Trophoblast cell (in vitro differentiated cells and primary cell): ENCODE data around the gene KCNH4.

Source experiments
- DNase-seq, 2 donors: peaks; one replicate each; pipeline ENCODE4 v3.0.0-alpha.2; 2016
- H2AFZ ChIP-seq: 2 replicates; pipeline ENCODE4 v1.6.1; 2013; ENCODE audit warnings: low read length, moderate library complexity, mild to moderate bottlenecking; ENCODE audit not compliant: insufficient read depth, poor library complexity
- H2AK5ac ChIP-seq: 2 replicates; pipeline ENCODE4 v1.6.1; 2013; ENCODE audit warnings: mild to moderate bottlenecking, low read length
- H2BK120ac ChIP-seq: 2 replicates; pipeline ENCODE4 v1.6.1; 2013; ENCODE audit warnings: low read length, mild to moderate bottlenecking, moderate library complexity; ENCODE audit not compliant: insufficient read depth, poor library complexity
- H2BK12ac ChIP-seq: 2 replicates; pipeline ENCODE4 v1.6.1; 2013; ENCODE audit warnings: mild to moderate bottlenecking, low read length, moderate library complexity
- H2BK5ac ChIP-seq: 2 replicates; pipeline ENCODE4 v1.6.1; 2013; ENCODE audit warnings: low read length, low read depth, moderate library complexity, mild to moderate bottlenecking; ENCODE audit not compliant: poor library complexity
- H3K14ac ChIP-seq: 2 replicates; pipeline ENCODE4 v1.6.1; 2013; ENCODE audit warnings: mild to moderate bottlenecking, low read length
- H3K18ac ChIP-seq: 2 replicates; pipeline ENCODE4 v1.6.1; 2013; ENCODE audit warnings: mild to moderate bottlenecking, low read length
- H3K23ac ChIP-seq: 2 replicates; pipeline ENCODE4 v1.6.1; 2013; ENCODE audit warnings: low read length
- H3K27ac ChIP-seq: 2 replicates; pipeline ENCODE4 v1.5.1; 2013; ENCODE audit warnings: low read depth, mild to moderate bottlenecking, inconsistent platforms, low read length, moderate library complexity
- H3K27me3 ChIP-seq: 2 replicates; pipeline ENCODE4 v1.6.1; 2013; ENCODE audit warnings: inconsistent platforms, mild to moderate bottlenecking, low read length, moderate library complexity; ENCODE audit not compliant: insufficient read depth
- H3K36me3 ChIP-seq, 2 experiments: 1 replicate in 1 of 2; 2 replicates in 1 of 2; pipeline ENCODE4 v1.6.1; 2013; ENCODE audit warnings: low read length in 2 of 2, mild to moderate bottlenecking in 2 of 2, moderate library complexity in 1 of 2; ENCODE audit not compliant: insufficient read depth in 2 of 2, control insufficient read depth in 1 of 2
- H3K4ac ChIP-seq: 2 replicates; pipeline ENCODE4 v1.6.1; 2013; ENCODE audit warnings: low read depth, mild to moderate bottlenecking, low read length, moderate library complexity
- H3K4me1 ChIP-seq, 2 experiments: 1 replicate in 1 of 2; 2 replicates in 1 of 2; pipeline ENCODE4 v1.6.1; 2013; ENCODE audit warnings: low read length in 2 of 2, mild to moderate bottlenecking in 2 of 2, moderate library complexity in 1 of 2; ENCODE audit not compliant: insufficient read depth in 2 of 2, control insufficient read depth in 1 of 2
- H3K4me2 ChIP-seq: 2 replicates; pipeline ENCODE4 v1.6.1; 2013; ENCODE audit warnings: inconsistent platforms, mild to moderate bottlenecking, low read length, moderate library complexity
- H3K4me3 ChIP-seq: 2 replicates; pipeline ENCODE4 v1.5.1; 2013; ENCODE audit warnings: mild to moderate bottlenecking, low read depth, low read length, inconsistent platforms
- H3K79me1 ChIP-seq: one replicate; pipeline ENCODE4 v1.6.1; 2013; ENCODE audit warnings: low read length
- H3K79me2 ChIP-seq: 2 replicates; pipeline ENCODE4 v1.6.1; 2013; ENCODE audit warnings: low read length, mild to moderate bottlenecking; ENCODE audit not compliant: control insufficient read depth, insufficient read depth, poor library complexity
- H3K9ac ChIP-seq: 2 replicates; pipeline ENCODE4 v1.6.1; 2013; ENCODE audit warnings: mild to moderate bottlenecking, low read length
- H3K9me3 ChIP-seq: 2 replicates; pipeline ENCODE4 v1.6.1; 2013; ENCODE audit warnings: low read depth, mild to moderate bottlenecking, control low read depth, inconsistent platforms, low read length; ENCODE audit not compliant: insufficient read depth
- H4K12ac ChIP-seq: 2 replicates; pipeline ENCODE4 v1.6.1; 2013; ENCODE audit warnings: low read depth, mild to moderate bottlenecking, low read length, moderate library complexity
- H4K8ac ChIP-seq: 2 replicates; pipeline ENCODE4 v1.6.1; 2013; ENCODE audit warnings: low read depth, mild to moderate bottlenecking, low read length, moderate library complexity
- H4K91ac ChIP-seq: one replicate; pipeline ENCODE4 v1.6.1; 2013; ENCODE audit warnings: low read depth, mild to moderate bottlenecking, low read length, moderate library complexity
- WGBS: extraction: QIAGEN DNeasy Blood & Tissue Kit; methylation state at CpG from one replicate; pipeline ENCODE4 v1.1.7; 2013; ENCODE audit warnings: missing lambda C conversion rate; ENCODE audit not compliant: insufficient read length, insufficient coverage; ENCODE audit errors: extremely low coverage; 5-methylcytosine and 5-hydroxymethylcytosine counted together

KCNH4 gene

DNA sequence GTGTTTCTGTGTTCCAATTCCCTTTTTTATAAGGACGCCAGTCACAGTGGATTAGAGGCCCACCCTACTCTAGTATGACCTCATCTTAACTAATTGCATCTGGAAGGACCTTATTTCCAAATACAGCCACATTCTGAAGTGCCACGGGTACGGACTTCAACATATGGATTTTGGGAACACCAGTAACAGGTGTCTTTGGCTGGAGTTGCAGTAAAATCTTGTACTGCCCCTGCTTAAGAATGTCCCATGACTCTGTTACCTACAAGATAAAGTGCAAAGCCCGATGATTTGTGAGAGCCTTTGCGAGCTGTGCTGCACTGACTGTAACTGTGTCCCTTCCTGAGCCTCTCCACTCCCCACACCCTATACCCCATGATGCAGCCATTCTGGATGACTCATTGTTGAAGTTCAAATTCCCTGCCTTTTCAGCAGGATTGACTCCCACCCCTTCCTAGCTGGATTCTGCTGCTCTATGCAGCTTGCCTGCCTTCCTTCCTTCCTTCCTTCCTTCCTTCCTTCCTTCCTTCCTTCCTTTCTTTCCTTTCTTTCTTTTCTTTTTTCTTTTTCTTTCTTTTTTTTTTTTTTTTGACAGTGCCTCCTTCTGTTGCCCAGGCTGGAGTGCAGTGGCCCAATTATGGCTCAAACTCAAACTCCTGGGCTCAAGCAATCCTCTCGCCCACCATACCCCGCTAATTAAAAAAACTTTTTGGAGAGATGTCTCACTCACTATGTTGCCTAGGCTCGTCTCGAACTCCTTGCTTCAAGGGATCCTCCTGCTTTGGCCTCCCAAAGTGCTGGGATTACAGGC lies 2.2 kb upstream of the KCNH4 start:
- Histone ChIP-seq H3K23ac (no peak overlapping the region), H2BK5ac (no peak overlapping the region), H3K27ac (no peak overlapping the region), H3K4me1 (peaks cover 12 to 22% of the 10 kb centered on the region in 2 experiments), H3K27me3 (peaks cover 38% of the 10 kb centered on the region), H2AK5ac (no peak overlapping the region), H3K79me1 (no peaks in the 10 kb centered on the region), H3K9ac (no peak overlapping the region), H3K14ac (no peak overlapping the region), H2BK12ac (no peak overlapping the region), H4K91ac (no peak overlapping the region), H2AFZ (no peak overlapping the region), H3K79me2 (no peaks in the 10 kb centered on the region), H3K4me3 (no peak overlapping the region), H3K4me2 (no peak overlapping the region), H4K12ac (no peak overlapping the region), H3K36me3 (no peaks in the 10 kb centered on the region), H3K9me3 (peaks cover 9% of the 10 kb centered on the region), H3K4ac (no peak overlapping the region), H2BK120ac (no peak overlapping the region), H4K8ac (no peak overlapping the region), H3K18ac (no peak overlapping the region)
- no CpG with 5 or more reads among the region's 9 CpGs for WGBS
- no peak for DNase-seq

DNA sequence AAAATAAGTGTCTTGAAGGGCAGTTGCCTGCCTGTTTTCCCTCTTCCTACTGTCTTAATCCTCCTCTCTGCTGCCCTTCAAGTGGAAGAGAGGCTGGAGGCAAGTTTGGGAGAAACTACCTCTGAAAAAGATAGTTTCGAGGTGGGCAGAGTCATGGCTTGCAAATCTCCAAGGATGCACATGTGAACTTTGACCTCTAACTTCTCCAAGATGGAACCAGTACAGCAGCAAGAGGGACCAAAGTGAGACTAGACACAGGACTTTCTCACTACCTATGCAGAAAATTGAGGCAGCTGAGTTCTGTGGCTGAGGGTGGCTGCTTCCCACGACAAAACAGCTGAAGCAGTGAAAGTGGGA lies 887 bp upstream of the KCNH4 start:
- no peak overlapping the region for H3K18ac ChIP-seq
- no peak overlapping the region for H4K8ac ChIP-seq
- H3K9ac ChIP-seq = no peak overlapping the region
- H3K14ac ChIP-seq = no peak overlapping the region
- no peaks in the 10 kb centered on the region for H3K36me3 ChIP-seq
- H3K4ac ChIP-seq = no peak overlapping the region
- H3K4me3 ChIP-seq = no peak overlapping the region
- H2AFZ ChIP-seq = no peak overlapping the region
- H2BK120ac ChIP-seq = no peak overlapping the region
- H2AK5ac ChIP-seq = no peak overlapping the region
- H4K91ac ChIP-seq = no peak overlapping the region
- no CpG with 5 or more reads among the region's 2 CpGs for WGBS
- no peaks in the 10 kb centered on the region for H3K79me2 ChIP-seq
- peaks cover 9% of the 10 kb centered on the region for H3K9me3 ChIP-seq
- H3K4me2 ChIP-seq = no peak overlapping the region
- H2BK5ac ChIP-seq = no peak overlapping the region
- H3K27me3 ChIP-seq = peaks cover 38% of the 10 kb centered on the region
- H2BK12ac ChIP-seq = no peak overlapping the region
- H3K23ac ChIP-seq = no peak overlapping the region
- no peak overlapping the region for H3K27ac ChIP-seq
- no peaks in the 10 kb centered on the region for H3K79me1 ChIP-seq
- peaks cover 12 to 22% of the 10 kb centered on the region in 2 experiments for H3K4me1 ChIP-seq
- no peak for DNase-seq
- no peak overlapping the region for H4K12ac ChIP-seq

DNA sequence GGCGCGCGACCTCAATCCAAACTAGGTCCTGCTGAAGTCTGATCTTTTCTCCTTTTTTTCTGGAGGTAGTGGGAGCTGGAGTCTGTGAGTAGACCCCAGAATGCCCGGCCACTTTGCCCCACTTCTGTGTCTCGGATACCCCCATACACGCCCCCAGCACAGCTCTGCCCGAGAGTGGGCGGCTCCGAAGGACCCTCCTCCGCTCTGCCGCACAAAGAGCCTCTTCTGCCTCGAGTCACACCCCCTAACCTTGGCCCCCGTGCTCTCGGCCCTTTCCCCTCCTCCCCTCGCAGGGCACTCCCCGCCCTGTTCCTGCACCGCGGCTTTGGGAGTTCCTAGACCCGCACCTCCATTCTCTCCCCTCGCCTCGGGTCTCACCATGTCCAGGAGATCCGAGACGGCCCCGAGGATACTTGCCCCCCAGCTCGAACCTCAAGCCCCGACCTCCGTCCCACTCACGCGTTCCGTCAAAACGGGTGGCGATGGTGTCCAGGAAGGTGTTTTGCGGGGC lies 476 bp downstream of the KCNH4 start:
- Histone ChIP-seq H2AK5ac (no peak overlapping the region), H3K4me3 (no peak overlapping the region), H3K36me3 (no peaks in the 10 kb centered on the region), H3K27ac (no peak overlapping the region), H3K23ac (no peak overlapping the region), H3K4ac (no peak overlapping the region), H2BK5ac (no peak overlapping the region), H3K4me2 (no peak overlapping the region), H3K79me1 (no peaks in the 10 kb centered on the region), H3K27me3 (peaks cover 38% of the 10 kb centered on the region), H4K12ac (no peak overlapping the region), H2BK12ac (no peak overlapping the region), H4K91ac (no peak overlapping the region), H3K9me3 (peaks cover 9% of the 10 kb centered on the region), H3K79me2 (no peaks in the 10 kb centered on the region), H3K14ac (no peak overlapping the region), H2BK120ac (no peak overlapping the region), H4K8ac (no peak overlapping the region), H3K18ac (no peak overlapping the region), H3K9ac (no peak overlapping the region), H3K4me1 (peaks cover 12 to 22% of the 10 kb centered on the region in 2 experiments), H2AFZ (no peak overlapping the region)
- no CpG with 5 or more reads among the region's 33 CpGs for WGBS
- no peak for DNase-seq

DNA sequence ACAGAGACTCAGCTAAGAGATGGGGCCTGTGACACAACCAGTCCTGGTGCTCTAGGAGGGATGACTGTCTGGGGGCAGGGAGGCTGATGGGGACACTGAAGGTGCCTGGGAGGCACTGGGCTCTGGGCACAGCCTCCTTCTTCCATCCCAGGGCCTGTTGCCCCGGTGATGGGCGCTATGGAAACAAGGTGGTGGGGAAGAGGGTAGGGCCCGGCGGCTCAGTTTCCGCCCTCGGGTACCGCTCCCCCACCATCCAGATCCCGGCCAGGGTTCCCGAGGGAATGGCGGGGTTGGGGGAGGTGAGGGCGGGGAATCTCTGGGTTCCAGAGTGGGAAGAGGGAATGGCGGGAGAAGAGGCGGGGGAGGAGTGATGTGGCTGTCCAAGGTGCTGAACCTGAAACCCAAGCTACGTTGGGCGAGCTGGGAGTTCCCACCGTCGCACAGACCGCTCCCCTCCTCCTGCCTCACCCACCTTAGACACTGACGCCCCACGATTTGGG lies 981 bp downstream of the KCNH4 start:
- Histone ChIP-seq H3K79me1 (no peaks in the 10 kb centered on the region), H3K27ac (no peak overlapping the region), H3K18ac (no peak overlapping the region), H3K23ac (no peak overlapping the region), H3K4me2 (no peak overlapping the region), H3K4me1 (peaks cover 12 to 22% of the 10 kb centered on the region in 2 experiments), H3K14ac (no peak overlapping the region), H4K8ac (no peak overlapping the region), H3K9ac (no peak overlapping the region), H4K12ac (no peak overlapping the region), H3K4me3 (no peak overlapping the region), H2BK5ac (no peak overlapping the region), H3K36me3 (no peaks in the 10 kb centered on the region), H4K91ac (no peak overlapping the region), H2AFZ (no peak overlapping the region), H3K79me2 (no peaks in the 10 kb centered on the region), H3K27me3 (peaks cover 38% of the 10 kb centered on the region), H2BK12ac (no peak overlapping the region), H2BK120ac (no peak overlapping the region), H2AK5ac (no peak overlapping the region), H3K9me3 (peaks cover 9% of the 10 kb centered on the region), H3K4ac (no peak overlapping the region)
- peak in 1 of 2 donors; percentile 51 for DNase-seq
- WGBS = no CpG with 5 or more reads among the region's 20 CpGs
